Globus pallidus (tissue), 1 donor: ENCODE data around the gene ARHGAP28.

Source experiments
- DNase-seq: peaks from one replicate; pipeline ENCODE4 v3.0.0-alpha.2; 2015; ENCODE audit warnings: low spot score

Gene ARHGAP28

GRCh38 chr18:6961331-6961730, 231.8 kb downstream of the ARHGAP28 start:
- DNase-seq, result no peak

- DNase-seq, result no peak
These were observed 233.3 kb downstream of the ARHGAP28 start for GRCh38 chr18:6962571-6963451.

GRCh38 chr18:6963452-6964097, 234.1 kb downstream of the ARHGAP28 start:
- no peak for DNase-seq
